ENCODE results near the gene R3HDML. TPM values are rescaled to one million over a fixed set of nuclear protein-coding genes. Genes with fewer than 3 reads are reported as not detected.
"Not testable (repeated sequence)": the region's sequence is repeated elsewhere in the genome, so short reads cannot be mapped to it uniquely, and the experiment has no call there.

The R3HDML gene
- total RNA-seq, 1 donor from 2014 or later, result not detected

DNA sequence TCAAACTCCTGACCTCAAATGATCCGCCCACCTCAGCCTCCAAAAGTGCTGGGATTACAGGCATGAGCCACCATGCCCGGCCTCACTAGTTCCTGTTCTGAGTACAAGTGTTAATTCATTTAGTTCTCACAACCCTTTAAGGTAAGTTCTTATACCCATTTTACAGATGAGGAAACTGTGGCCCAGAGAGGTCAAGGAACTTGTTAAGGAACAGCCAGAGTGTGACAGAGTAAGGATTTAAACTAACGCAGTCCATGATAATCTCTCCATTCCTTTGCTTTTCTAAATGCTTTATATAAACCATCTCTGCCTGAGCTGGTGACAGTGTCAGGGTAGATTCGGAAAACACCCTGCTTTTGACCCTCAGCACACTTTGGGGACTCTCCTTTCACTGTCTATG lies 39.1 kb upstream of the R3HDML start:
- no peaks in the 10 kb centered on the region for H3K36me3 ChIP-seq (ENCODE audit: control insufficient read depth, insufficient read depth, low read length)
- H3K4me3 ChIP-seq (ENCODE audit: low read depth, low read length), result no peak overlapping the region
- DNase-seq (ENCODE audit: low read depth), result no peak
- no peak for FAIRE-seq
- no peaks in the 10 kb centered on the region for H3K27me3 ChIP-seq (ENCODE audit: control insufficient read depth, insufficient read depth, low read length)
- TF ChIP-seq, protein P1, sequence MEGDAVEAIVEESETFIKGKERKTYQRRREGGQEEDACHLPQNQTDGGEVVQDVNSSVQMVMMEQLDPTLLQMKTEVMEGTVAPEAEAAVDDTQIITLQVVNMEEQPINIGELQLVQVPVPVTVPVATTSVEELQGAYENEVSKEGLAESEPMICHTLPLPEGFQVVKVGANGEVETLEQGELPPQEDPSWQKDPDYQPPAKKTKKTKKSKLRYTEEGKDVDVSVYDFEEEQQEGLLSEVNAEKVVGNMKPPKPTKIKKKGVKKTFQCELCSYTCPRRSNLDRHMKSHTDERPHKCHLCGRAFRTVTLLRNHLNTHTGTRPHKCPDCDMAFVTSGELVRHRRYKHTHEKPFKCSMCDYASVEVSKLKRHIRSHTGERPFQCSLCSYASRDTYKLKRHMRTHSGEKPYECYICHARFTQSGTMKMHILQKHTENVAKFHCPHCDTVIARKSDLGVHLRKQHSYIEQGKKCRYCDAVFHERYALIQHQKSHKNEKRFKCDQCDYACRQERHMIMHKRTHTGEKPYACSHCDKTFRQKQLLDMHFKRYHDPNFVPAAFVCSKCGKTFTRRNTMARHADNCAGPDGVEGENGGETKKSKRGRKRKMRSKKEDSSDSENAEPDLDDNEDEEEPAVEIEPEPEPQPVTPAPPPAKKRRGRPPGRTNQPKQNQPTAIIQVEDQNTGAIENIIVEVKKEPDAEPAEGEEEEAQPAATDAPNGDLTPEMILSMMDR (IDR thresholded peaks at IDR 0.05; ENCODE audit: insufficient read depth, low read length, severe bottlenecking), result no peak

DNA sequence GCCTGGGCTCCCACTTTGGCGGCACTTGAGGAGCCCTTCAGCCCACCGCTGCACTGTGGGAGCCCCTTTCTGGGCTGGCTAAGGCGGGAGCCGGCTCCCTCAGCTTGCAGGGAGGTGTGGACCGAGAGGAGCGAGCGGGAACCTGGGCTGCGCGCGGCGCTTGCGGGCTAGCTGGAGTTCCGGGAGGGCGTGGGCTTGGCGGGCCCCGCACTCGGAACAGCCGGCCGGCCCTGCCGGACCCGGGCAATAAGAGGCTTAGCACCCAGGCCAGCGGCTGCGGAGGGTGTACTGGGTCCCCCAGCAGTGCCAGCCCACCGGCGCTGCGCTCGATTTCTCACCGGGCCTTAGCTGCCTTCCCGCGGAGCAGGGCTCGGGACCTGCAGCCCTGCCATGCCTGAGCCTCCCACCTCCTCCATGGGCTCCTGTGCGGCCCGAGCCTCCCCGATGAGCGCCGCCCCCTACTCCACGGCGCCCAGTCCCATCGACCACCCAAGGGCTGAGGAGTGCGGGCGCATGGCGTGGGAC lies 37.8 kb upstream of the R3HDML start:
- not testable (repeated sequence) for DNase-seq (ENCODE audit: low read depth); H3K27me3 ChIP-seq (ENCODE audit: control insufficient read depth, insufficient read depth, low read length); FAIRE-seq; H3K4me3 ChIP-seq (ENCODE audit: low read depth, low read length); H3K36me3 ChIP-seq (ENCODE audit: control insufficient read depth, insufficient read depth, low read length)

DNA sequence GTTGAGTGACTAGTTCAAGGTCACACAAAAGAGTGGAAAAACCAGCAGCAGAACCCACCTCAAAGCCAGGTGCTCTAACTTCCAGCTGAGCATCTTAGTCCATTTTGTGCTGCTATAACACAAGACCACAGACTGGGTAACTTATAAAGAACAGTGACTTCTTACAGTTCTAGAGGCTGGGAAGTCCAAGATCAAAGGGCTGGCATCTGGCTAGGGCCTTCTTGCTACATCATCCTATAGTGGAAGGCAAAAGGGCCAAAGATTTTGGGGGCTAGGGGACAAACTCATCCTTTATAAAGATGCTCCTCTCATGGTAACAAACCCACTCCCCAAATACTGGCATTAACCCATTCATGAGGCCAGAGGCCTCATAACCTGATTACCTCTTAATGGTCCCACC lies 35.6 kb upstream of the R3HDML start:
- TF ChIP-seq, protein P1 (IDR thresholded peaks at IDR 0.05; ENCODE audit: insufficient read depth, low read length, severe bottlenecking), result no peak
- H3K27me3 ChIP-seq (ENCODE audit: control insufficient read depth, insufficient read depth, low read length), result no peaks in the 10 kb centered on the region
- FAIRE-seq (no peak), DNase-seq (ENCODE audit: low read depth) (no peak)
- H3K36me3 ChIP-seq (ENCODE audit: control insufficient read depth, insufficient read depth, low read length), result no peaks in the 10 kb centered on the region
- no peak overlapping the region for H3K4me3 ChIP-seq (ENCODE audit: low read depth, low read length)

DNA sequence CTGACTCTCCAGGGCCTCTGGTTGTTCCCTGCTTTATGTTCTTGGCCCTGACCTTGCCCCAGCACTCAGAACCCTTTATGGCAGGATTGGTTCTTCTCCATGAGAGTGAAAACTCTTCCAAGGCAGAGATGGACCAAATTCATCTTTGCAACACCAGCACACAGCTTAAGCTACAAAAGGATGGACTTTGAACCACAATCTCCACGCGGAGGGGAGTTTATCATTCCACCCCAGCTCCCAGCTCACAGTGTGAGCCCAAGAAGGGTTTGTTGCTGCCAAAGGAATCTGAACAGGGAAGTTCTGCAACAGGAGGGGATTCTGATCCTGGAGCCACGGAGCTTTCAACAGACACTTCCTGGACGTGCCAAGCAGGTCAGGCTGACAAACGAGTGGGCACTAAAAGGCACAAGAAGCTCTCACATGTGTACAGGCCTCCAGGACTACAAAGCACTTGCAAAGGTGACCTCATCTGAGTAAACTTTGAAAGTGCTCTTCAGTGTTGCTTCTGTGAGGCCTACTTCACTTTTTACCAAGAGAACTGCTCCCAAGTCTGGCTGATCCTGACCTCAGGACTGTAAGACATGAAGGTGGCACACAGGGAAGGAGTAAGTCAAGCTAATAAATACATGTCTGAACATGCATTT lies 34.7 kb upstream of the R3HDML start:
- TF ChIP-seq, protein P1 (IDR thresholded peaks at IDR 0.05; ENCODE audit: insufficient read depth, low read length, severe bottlenecking), result no peak
- FAIRE-seq (no peak), DNase-seq (ENCODE audit: low read depth) (peak; percentile 57)
- Histone ChIP-seq H3K4me3 (ENCODE audit: low read depth, low read length) (no peak overlapping the region), H3K27me3 (ENCODE audit: control insufficient read depth, insufficient read depth, low read length) (no peaks in the 10 kb centered on the region), H3K36me3 (ENCODE audit: control insufficient read depth, insufficient read depth, low read length) (no peaks in the 10 kb centered on the region)

DNA sequence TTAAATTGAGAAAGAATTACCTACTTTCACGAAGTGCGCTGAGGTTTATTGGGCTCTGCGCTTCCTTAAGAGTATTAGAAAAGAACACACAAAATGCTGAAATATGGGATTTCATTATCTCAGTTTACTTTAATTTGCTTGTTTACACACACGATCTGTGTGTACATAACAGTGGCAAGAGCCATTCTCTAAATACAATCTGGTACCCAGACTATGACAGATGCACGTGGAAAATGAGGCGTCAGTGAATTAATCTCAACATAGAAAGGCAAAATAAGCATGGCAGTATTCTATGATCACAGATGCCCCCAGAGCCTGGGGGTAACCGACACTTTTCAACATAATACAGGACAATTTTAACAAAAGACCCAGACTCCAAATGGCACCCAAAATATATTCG lies 34.1 kb upstream of the R3HDML start:
- no peak for FAIRE-seq
- H3K36me3 ChIP-seq (ENCODE audit: control insufficient read depth, insufficient read depth, low read length), result no peaks in the 10 kb centered on the region
- no peaks in the 10 kb centered on the region for H3K27me3 ChIP-seq (ENCODE audit: control insufficient read depth, insufficient read depth, low read length)
- H3K4me3 ChIP-seq (ENCODE audit: low read depth, low read length), result no peak overlapping the region
- TF ChIP-seq, protein P1 (IDR thresholded peaks at IDR 0.05; ENCODE audit: insufficient read depth, low read length, severe bottlenecking), result no peak
- no peak for DNase-seq (ENCODE audit: low read depth)

DNA sequence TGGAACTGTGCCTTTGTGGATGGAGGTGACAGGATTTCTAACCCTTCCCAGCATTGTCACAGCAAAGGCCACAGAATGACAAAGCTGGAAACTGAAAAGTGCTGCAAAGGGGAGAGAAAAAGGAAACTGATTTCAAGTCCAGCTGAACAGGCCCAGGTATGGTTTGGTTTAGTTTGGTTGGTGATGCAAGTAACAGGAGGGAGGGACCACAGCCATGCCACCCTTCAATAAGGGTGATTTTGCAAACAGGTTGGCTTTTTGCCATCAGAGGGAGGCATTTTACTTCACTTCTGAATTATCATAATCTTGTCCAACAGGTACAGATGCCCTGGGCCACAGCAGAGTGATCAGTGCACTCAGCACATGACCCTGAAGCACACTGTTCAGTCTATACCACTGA lies 32.5 kb upstream of the R3HDML start:
- no peak for DNase-seq (ENCODE audit: low read depth)
- FAIRE-seq, result no peak
- no peaks in the 10 kb centered on the region for H3K36me3 ChIP-seq (ENCODE audit: control insufficient read depth, insufficient read depth, low read length)
- no peaks in the 10 kb centered on the region for H3K27me3 ChIP-seq (ENCODE audit: control insufficient read depth, insufficient read depth, low read length)
- TF ChIP-seq, protein P1 (IDR thresholded peaks at IDR 0.05; ENCODE audit: insufficient read depth, low read length, severe bottlenecking), result no peak
- no peak overlapping the region for H3K4me3 ChIP-seq (ENCODE audit: low read depth, low read length)

Measured in bronchial epithelial cell (primary cell).